Left renal pelvis (tissue), 4 donors: ENCODE data around the gene IFI35. TPM values are rescaled to one million over a fixed set of nuclear protein-coding genes. Genes with fewer than 3 reads are reported as not detected.
"Not testable (repeated sequence)": the region's sequence is repeated elsewhere in the genome, so short reads cannot be mapped to it uniquely, and the experiment has no call there.

ENCODE experiments used
- DNase-seq, 4 donors: peaks; one replicate each; pipeline ENCODE4 v3.0.0-alpha.2; 2013; ENCODE audit warnings: low read depth in 4 of 4, low spot score in 3 of 4
- polyA plus RNA-seq, 4 donors: library from polyadenylated mRNA; unstranded; fragments of 120-200 nt; gene quantifications; one replicate each; pipeline ENCODE4 v1.2.1, GENCODE V29; 2013; ENCODE audit not compliant: insufficient read length in 4 of 4

IFI35 gene
- polyA plus RNA-seq, 4 donors: 9.1 to 12.9 (median 11.1) TPM

DNA sequence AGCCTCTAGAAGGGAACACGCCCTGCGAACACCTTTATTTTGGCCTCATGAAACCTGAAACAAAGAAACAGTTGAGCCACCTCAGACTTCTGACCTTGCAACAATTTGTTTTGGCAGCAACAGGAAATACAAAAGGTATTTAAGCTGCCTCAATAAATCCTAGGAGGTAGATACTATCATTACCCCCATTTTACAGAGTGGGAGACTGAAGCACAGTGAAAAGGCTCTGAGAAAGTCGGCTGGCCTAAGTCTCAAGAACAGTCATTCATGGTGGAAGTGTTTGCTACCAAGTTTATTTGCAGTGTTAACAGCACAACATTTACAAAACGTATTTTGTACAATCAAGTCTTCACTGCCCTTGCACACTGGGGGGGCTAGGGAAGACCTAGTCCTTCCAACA, 37.4 kb downstream of the IFI35 start:
- no peak for DNase-seq

DNA sequence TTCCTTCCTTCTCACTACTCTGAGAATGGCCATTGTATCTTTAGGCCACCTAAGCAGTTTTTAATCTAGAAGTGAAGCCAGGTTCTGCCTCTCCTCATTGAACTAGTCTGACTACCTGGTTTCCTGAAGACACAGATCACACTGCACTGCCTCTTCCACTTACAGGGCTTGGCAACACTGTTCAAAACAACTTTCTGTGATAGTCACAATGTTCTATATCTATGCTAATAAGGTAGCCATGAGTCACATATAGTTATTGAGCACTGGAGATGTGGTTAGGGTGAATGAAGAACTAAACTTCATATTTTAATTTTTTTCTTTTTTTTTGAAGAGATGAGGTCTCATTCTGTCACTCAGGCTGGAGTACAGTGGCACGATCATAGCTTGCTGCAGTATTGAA, 45.4 kb downstream of the IFI35 start:
- DNase-seq: no peak

DNA sequence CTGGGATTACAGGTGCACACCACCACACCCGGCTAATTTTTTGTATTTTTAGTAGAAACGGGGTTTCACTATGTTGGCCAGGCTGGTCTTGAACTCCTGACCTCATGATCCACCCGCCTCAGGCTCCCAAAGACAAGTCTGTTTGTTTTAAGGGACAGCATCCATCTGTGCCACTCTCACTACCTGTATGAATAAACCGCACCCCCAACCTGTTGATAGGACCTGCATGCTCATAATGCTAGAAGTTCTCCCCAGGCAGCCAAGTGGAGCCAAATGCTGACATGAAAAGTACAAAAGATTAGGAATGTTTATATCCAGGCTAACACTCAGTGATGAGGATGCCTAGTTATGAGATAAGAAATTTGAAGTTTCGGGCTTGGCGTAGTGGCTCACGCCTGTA, 46.4 kb downstream of the IFI35 start:
- DNase-seq: not testable (repeated sequence)

DNA sequence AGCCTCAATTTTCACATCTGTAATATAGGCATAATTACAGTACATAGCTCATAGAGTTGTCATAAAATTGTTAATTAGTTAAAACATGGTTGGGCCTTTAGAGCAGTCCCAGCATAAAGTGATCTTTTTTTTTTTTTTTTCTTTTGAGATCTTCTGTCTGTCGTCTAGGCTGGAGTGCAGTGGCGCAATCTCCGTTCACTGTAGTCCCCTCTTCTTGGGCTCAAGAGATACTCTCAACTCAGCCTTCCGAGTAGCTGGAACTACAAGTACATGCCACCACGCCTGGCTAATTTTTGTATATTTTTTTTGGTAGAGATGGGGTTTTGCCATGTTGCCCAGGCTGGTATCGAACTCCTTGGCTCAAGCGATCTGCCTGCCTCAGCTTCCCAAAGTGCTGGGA, 49.5 kb downstream of the IFI35 start:
- DNase-seq: no peak

DNA sequence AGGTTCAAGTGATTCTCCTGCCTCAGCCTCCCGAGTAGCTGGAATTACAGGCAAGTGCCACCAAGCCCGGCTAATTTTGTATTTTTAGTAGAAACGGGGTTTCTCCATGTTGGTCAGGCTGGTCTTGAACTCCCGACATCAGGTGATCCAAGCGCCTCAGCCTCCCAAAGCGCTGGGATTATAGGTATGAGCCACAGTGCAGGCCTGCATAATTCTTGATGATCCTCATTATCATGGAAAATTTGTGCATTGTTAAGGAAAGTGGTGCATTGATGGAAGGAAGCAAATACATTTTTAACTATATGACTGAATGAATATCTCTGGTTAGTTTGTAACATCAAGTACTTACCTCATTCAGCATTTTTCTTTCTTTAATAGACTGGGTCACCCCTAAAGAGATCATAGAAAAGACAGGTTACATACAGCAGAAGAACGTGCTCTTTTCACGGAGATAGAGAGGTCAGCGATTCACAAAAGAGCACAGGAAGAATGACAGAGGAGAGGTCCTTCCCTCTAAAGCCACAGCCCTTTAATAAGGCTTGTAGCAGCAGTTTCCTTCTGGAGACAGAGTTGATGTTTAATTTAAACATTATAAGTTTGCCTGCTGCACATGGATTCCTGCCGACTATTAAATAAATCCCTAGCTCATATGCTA, 56.5 kb downstream of the IFI35 start:
- DNase-seq: no peak

Other genes starting within 250 kb of the IFI35 start
- gene RAMP2, start 245.6 kb upstream of the IFI35 start, polyA plus RNA-seq: 100 to 1,000 TPM in 2 of 4 donors, 10 to 100 TPM in 2; 92.1 to 140 (median 100) TPM
- 10 to 100 TPM; 56.7 to 93.6 (median 83.4) TPM for gene VPS25, start 233.3 kb upstream of the IFI35 start, polyA plus RNA-seq
- gene WNK4, start 226.2 kb upstream of the IFI35 start, polyA plus RNA-seq: 10 to 100 TPM in 3 of 4 donors, 1 to 10 TPM in 1; 3.5 to 14.8 (median 12.5) TPM
- gene COA3, start 208.1 kb upstream of the IFI35 start, polyA plus RNA-seq: 100 to 1,000 TPM in 3 of 4 donors, 10 to 100 TPM in 1; 59.1 to 167 (median 159) TPM
- 1 to 10 TPM; 1.4 to 3.6 (median 2.3) TPM for gene CNTD1, start 207.9 kb upstream of the IFI35 start, polyA plus RNA-seq
- 10 to 100 TPM; 51.1 to 84.0 (median 68.3) TPM for gene BECN1, start 182.5 kb upstream of the IFI35 start, polyA plus RNA-seq
- gene PSME3, start 173.4 kb upstream of the IFI35 start, polyA plus RNA-seq: 100 to 1,000 TPM in 2 of 4 donors, 10 to 100 TPM in 2; 72.1 to 114 (median 103) TPM
- gene AOC2, start 162.2 kb upstream of the IFI35 start, polyA plus RNA-seq: 1 to 10 TPM in 3 of 4 donors, under 1 TPM in 1; 0.79 to 1.9 (median 1.5) TPM
- 10 to 100 TPM in 1 of 4 donors, 1 to 10 TPM in 3; 4.4 to 13.8 (median 6.6) TPM for gene AOC3, start 155.6 kb upstream of the IFI35 start, polyA plus RNA-seq
- 1 to 10 TPM in 3 of 4 donors, under 1 TPM in 1; 0.52 to 6.1 (median 4.0) TPM for gene G6PC1, start 106.0 kb upstream of the IFI35 start, polyA plus RNA-seq
- gene AARSD1, start 42.3 kb upstream of the IFI35 start, polyA plus RNA-seq: 10 to 100 TPM; 47.7 to 85.9 (median 54.9) TPM
- gene PTGES3L, start 26.7 kb upstream of the IFI35 start, polyA plus RNA-seq: 1 to 10 TPM in 3 of 4 donors, under 1 TPM in 1; 1.00 to 3.0 (median 1.9) TPM
- 10 to 100 TPM in 3 of 4 donors, 1 to 10 TPM in 1; 8.3 to 17.6 (median 15.9) TPM for gene RUNDC1, start 26.2 kb upstream of the IFI35 start, polyA plus RNA-seq
- gene RPL27, start 8.4 kb upstream of the IFI35 start, polyA plus RNA-seq: 1,000 to 10,000 TPM; 1,424 to 1,561 (median 1,476) TPM
- 100 to 1,000 TPM; 107 to 136 (median 121) TPM for gene VAT1, start 15.6 kb downstream of the IFI35 start, polyA plus RNA-seq
- gene RND2, start 18.4 kb downstream of the IFI35 start, polyA plus RNA-seq: 1 to 10 TPM; 2.2 to 3.7 (median 3.2) TPM
- 10 to 100 TPM; 11.0 to 17.2 (median 15.4) TPM for gene BRCA1, start 118.6 kb downstream of the IFI35 start, polyA plus RNA-seq
- 100 to 1,000 TPM; 111 to 160 (median 120) TPM for gene NBR1, start 164.4 kb downstream of the IFI35 start, polyA plus RNA-seq
- gene TMEM106A, start 205.1 kb downstream of the IFI35 start, polyA plus RNA-seq: 10 to 100 TPM in 2 of 4 donors, 1 to 10 TPM in 2; 8.9 to 20.4 (median 13.9) TPM
- gene CCDC200, start 221.8 kb downstream of the IFI35 start, polyA plus RNA-seq: 10 to 100 TPM in 2 of 4 donors, 1 to 10 TPM in 2; 4.9 to 22.7 (median 11.0) TPM
- 1 to 10 TPM in 2 of 4 donors, not detected in 2; 1.2 to 1.9 TPM for gene RNU2-1, start 227.2 kb downstream of the IFI35 start, polyA plus RNA-seq